Measurements from ENCODE around the gene XRCC6.

Gene XRCC6

DNA sequence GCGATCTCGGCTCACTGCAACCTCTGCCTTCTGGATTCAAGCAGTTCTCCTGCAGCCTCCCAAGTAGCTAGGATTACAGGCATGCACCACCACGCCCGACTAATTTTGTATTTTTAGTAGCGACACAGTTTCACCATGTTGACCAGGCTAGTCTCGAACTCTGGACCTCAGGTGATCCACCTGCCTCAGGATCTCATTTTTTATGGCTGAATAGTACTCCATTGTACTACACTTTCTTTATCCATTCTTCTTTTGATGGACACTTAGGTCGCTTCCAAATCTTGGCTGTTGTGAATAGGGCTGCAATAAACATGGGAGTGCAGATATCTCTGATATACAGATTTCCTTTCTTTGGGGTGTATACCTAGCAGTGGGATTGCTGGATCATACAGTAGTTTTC lies 20.8 kb downstream of the XRCC6 start:
- TF ChIP-seq, protein P1, sequence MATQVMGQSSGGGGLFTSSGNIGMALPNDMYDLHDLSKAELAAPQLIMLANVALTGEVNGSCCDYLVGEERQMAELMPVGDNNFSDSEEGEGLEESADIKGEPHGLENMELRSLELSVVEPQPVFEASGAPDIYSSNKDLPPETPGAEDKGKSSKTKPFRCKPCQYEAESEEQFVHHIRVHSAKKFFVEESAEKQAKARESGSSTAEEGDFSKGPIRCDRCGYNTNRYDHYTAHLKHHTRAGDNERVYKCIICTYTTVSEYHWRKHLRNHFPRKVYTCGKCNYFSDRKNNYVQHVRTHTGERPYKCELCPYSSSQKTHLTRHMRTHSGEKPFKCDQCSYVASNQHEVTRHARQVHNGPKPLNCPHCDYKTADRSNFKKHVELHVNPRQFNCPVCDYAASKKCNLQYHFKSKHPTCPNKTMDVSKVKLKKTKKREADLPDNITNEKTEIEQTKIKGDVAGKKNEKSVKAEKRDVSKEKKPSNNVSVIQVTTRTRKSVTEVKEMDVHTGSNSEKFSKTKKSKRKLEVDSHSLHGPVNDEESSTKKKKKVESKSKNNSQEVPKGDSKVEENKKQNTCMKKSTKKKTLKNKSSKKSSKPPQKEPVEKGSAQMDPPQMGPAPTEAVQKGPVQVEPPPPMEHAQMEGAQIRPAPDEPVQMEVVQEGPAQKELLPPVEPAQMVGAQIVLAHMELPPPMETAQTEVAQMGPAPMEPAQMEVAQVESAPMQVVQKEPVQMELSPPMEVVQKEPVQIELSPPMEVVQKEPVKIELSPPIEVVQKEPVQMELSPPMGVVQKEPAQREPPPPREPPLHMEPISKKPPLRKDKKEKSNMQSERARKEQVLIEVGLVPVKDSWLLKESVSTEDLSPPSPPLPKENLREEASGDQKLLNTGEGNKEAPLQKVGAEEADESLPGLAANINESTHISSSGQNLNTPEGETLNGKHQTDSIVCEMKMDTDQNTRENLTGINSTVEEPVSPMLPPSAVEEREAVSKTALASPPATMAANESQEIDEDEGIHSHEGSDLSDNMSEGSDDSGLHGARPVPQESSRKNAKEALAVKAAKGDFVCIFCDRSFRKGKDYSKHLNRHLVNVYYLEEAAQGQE (IDR thresholded peaks at IDR 0.05; ENCODE audit: insufficient read depth in 1 of 2, low read depth in 2 of 2, low read length in 2 of 2) = no peak
- TF ChIP-seq TAF1 (IDR thresholded peaks at IDR 0.05; ENCODE audit: borderline replicate concordance, insufficient read depth, low read length) (no peak), POLR2AphosphoS5 (IDR thresholded peaks at IDR 0.05; ENCODE audit: low read depth, low read length) (no peak), FOXP2 (optimal IDR thresholded peaks at IDR 0.05; ENCODE audit: borderline replicate concordance, extremely low read depth, extremely low read length, insufficient read depth) (no peak), SIN3A (IDR thresholded peaks at IDR 0.05; ENCODE audit: borderline replicate concordance, insufficient read depth, low read length) (no peak)

DNA sequence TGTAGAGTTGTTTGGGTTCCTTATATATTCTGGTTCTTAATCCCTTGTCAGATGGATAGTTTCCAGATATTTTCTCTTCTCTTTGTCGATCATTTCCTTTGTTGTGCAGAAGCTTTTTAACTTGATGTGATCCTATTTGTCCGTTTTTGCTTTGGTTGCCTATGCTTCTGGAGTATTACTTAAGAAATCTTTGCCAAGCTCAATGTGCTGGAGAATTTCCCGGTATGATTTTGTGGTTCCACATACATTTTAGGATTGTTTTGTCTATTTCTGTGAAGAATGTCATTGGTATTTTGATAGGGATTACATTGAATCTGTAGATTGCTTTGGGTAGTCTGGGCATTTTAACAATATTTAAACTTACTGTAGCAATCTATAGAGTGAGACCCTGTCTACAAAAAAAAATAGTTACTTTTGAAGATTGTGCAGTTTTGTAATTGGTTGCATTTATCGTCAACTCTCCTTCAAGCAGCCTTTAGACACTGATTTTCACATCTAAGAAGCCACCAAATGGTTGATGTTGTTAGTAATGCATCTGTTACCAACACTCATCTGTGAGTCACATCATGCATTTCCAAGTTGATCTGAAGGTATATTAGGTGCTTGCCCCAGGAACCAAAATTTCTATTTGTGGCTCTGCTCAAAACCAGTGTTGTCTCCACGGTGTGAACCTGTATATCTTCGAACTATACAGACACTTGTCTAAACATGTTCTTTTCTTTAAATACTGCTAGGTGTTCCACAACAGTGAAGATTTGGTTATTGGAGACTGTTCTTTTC lies 21.4 kb downstream of the XRCC6 start:
- TF ChIP-seq TAF1 (IDR thresholded peaks at IDR 0.05; ENCODE audit: borderline replicate concordance, insufficient read depth, low read length) (no peak), POLR2AphosphoS5 (IDR thresholded peaks at IDR 0.05; ENCODE audit: low read depth, low read length) (no peak), FOXP2 (optimal IDR thresholded peaks at IDR 0.05; ENCODE audit: borderline replicate concordance, extremely low read depth, extremely low read length, insufficient read depth) (no peak), SIN3A (IDR thresholded peaks at IDR 0.05; ENCODE audit: borderline replicate concordance, insufficient read depth, low read length) (no peak)
- TF ChIP-seq, protein P1 (IDR thresholded peaks at IDR 0.05; ENCODE audit: insufficient read depth in 1 of 2, low read depth in 2 of 2, low read length in 2 of 2) = no peak

DNA sequence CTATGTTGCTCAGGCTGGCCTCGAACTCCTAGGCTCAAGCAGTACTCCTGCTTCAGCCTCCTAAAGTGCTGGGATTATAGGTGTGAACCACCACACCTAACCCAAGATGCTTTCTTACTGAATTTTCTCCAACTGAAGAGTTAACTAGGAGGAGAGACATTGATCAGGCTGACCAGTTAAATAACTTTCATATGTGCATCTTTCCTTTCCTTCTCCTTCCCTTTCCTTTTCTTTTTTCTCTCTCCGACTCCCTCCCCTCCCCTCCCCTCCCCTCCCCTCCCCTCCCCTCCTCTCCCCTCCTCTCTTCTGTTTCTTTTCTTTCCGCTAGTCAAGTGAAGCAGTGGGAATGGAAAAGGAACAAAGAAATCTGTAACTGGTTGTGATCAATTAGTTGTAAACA lies 26.7 kb downstream of the XRCC6 start:
- TF ChIP-seq FOXP2 (optimal IDR thresholded peaks at IDR 0.05; ENCODE audit: borderline replicate concordance, extremely low read depth, extremely low read length, insufficient read depth) (no peak), SIN3A (IDR thresholded peaks at IDR 0.05; ENCODE audit: borderline replicate concordance, insufficient read depth, low read length) (no peak), TAF1 (IDR thresholded peaks at IDR 0.05; ENCODE audit: borderline replicate concordance, insufficient read depth, low read length) (no peak), POLR2AphosphoS5 (IDR thresholded peaks at IDR 0.05; ENCODE audit: low read depth, low read length) (no peak)
- TF ChIP-seq, protein P1 (IDR thresholded peaks at IDR 0.05; ENCODE audit: insufficient read depth in 1 of 2, low read depth in 2 of 2, low read length in 2 of 2) = no peak

DNA sequence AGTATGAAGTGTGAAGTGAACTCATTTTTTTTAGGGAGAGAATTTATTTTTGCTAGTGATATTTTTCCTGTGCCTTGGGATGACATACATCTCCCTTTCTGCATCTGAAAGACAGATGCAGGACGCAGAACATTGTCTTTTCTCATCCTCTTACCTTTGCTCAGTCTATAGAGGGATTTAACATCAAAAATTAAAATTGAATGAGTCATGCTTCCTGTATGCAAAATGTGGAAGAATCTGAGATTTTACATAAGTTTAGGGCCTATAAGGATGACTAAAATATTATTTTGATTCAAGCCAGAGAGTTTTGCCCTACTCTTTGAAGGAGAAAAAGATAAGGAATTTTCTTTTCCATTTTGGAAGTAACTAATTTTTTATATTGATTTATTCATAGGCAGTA lies 27.3 kb downstream of the XRCC6 start:
- TF ChIP-seq, protein P1 (IDR thresholded peaks at IDR 0.05; ENCODE audit: insufficient read depth in 1 of 2, low read depth in 2 of 2, low read length in 2 of 2) = no peak
- TF ChIP-seq SIN3A (IDR thresholded peaks at IDR 0.05; ENCODE audit: borderline replicate concordance, insufficient read depth, low read length) (no peak), POLR2AphosphoS5 (IDR thresholded peaks at IDR 0.05; ENCODE audit: low read depth, low read length) (no peak), TAF1 (IDR thresholded peaks at IDR 0.05; ENCODE audit: borderline replicate concordance, insufficient read depth, low read length) (no peak), FOXP2 (optimal IDR thresholded peaks at IDR 0.05; ENCODE audit: borderline replicate concordance, extremely low read depth, extremely low read length, insufficient read depth) (no peak)

Data from PFSK-1 (cell line).